ENCODE measurements around the gene BRINP2. TPM values are rescaled to one million over a fixed set of nuclear protein-coding genes. Genes with fewer than 3 reads are reported as not detected.

BRINP2 gene
- total RNA-seq, 1 experiment from 2014 or later = 0.24 TPM

- Mint-ChIP-seq H3K4me3 (no peak overlapping the region), H3K9me3 (peaks cover 18% of the 10 kb centered on the region), H3K36me3 (peaks cover 8% of the 10 kb centered on the region), H3K4me1 (peaks cover 3% of the 10 kb centered on the region; the same call in 1 of the 2 replicates), H3K27ac (no peak overlapping the region), H3K27me3 (ENCODE audit: low read depth) (no peaks in the 10 kb centered on the region)
- ChIA-PET CTCF (interaction anchor here (0.6 to 1.9 kb wide), 2 partner anchors 18 to 322 kb away, joined by 3 to 6 read pairs; no protein-coding TSS in a partner anchor), POLR2A (no interaction called here)
- no peak for DNase-seq (ENCODE audit: low spot score)
- no peak for TF ChIP-seq USF1 (CRISPR knock-in tag; IDR thresholded peaks at IDR 0.05)
- TF ChIP-seq CREB1 (CRISPR knock-in tag; IDR thresholded peaks at IDR 0.05) = no peak
- TF ChIP-seq PRDM15 (CRISPR knock-in tag; IDR thresholded peaks at IDR 0.05) = no peak
- TF ChIP-seq ATF1 (CRISPR knock-in tag; IDR thresholded peaks at IDR 0.05) = no peak
- TF ChIP-seq IRF1 (CRISPR knock-in tag; IDR thresholded peaks at IDR 0.05) = no peak
- no peak for TF ChIP-seq ZSCAN18 (CRISPR knock-in tag; IDR thresholded peaks at IDR 0.05)
- TF ChIP-seq JUN (CRISPR knock-in tag; IDR thresholded peaks at IDR 0.05) = no peak
- no peak for TF ChIP-seq ZNF263 (CRISPR knock-in tag; IDR thresholded peaks at IDR 0.05; ENCODE audit: low read depth)
- no peak for TF ChIP-seq AFF4 (CRISPR knock-in tag; IDR thresholded peaks at IDR 0.05; ENCODE audit: borderline replicate concordance)
- no peak for TF ChIP-seq ATF6 (CRISPR knock-in tag; IDR thresholded peaks at IDR 0.05)
- TF ChIP-seq SP1 (CRISPR knock-in tag; conservative IDR thresholded peaks at IDR 0.05) = no peak
- TF ChIP-seq GRHL2 (CRISPR knock-in tag; IDR thresholded peaks at IDR 0.05; ENCODE audit: insufficient replicate concordance, severe bottlenecking) = no peak
- no peak for TF ChIP-seq ZMAT4 (CRISPR knock-in tag; IDR thresholded peaks at IDR 0.05)
- no peak for TF ChIP-seq NR1H2 (CRISPR knock-in tag; IDR thresholded peaks at IDR 0.05)
- TF ChIP-seq TEAD1 (CRISPR knock-in tag; IDR thresholded peaks at IDR 0.05) = no peak
- no peak for TF ChIP-seq GTF2I (CRISPR knock-in tag; conservative IDR thresholded peaks at IDR 0.05)
- TF ChIP-seq IRF2 (CRISPR knock-in tag; IDR thresholded peaks at IDR 0.05; ENCODE audit: borderline replicate concordance, low read depth) = no peak
- TF ChIP-seq ZBTB21 (CRISPR knock-in tag; IDR thresholded peaks at IDR 0.05; ENCODE audit: borderline replicate concordance) = no peak
- no peak for ATAC-seq
Observed at GRCh38 chr1:177219554-177220458, 49.0 kb downstream of the BRINP2 start.
